PC-3 (cell line): ENCODE measurements around the gene FRMD7. TPM values are rescaled to one million over a fixed set of nuclear protein-coding genes. Genes with fewer than 3 reads are reported as not detected.

ENCODE experiments used
- ATAC-seq: fragments of 200-7000 bp; cut with Tn5 transposase; 2 replicates; pipeline ENCODE4 v1.9.1; 2020; ENCODE audit warnings: mild to moderate bottlenecking, moderate library complexity
- BruUV-seq: library from RNA; stranded (reverse); fragments of 400-500 nt; replicated peaks from 2 replicates; lab custom pipeline; 2021; lab: Mats Ljungman, UMichigan
- CTCF ChIA-PET: fragments of 300-600 bp; sonication (Branson Sonifier 250); formaldehyde crosslinking; loops from one replicate; lab custom pipeline; 2022; ENCODE audit warnings: antibody characterized with exemption; lab: Charles Lee
- POLR2A ChIA-PET: fragments of 300-600 bp; sonication (Branson Sonifier 250); formaldehyde crosslinking; loops from one replicate; lab custom pipeline; 2022; ENCODE audit warnings: antibody characterized with exemption; ENCODE audit not compliant: unreplicated experiment; lab: Charles Lee
- DNase-seq: peaks from one replicate; pipeline ENCODE4 v3.0.0-alpha.2; 2015
- H2AFZ ChIP-seq: fragments of 300-600 bp; sonication (generic); 2 replicates; pipeline ENCODE4 v1.6.0; 2016; ENCODE audit warnings: antibody characterized with exemption, low read length
- H3F3A ChIP-seq: fragments of 300-600 bp; sonication (generic); one replicate; pipeline ENCODE4 v1.6.0; 2017; ENCODE audit warnings: antibody characterized with exemption, low read length, control low read depth, mild to moderate bottlenecking; ENCODE audit not compliant: unreplicated experiment
- H3K27ac ChIP-seq: fragments of 300-600 bp; sonication (generic); 2 replicates; pipeline ENCODE4 v1.5.1; 2016; ENCODE audit warnings: mild to moderate bottlenecking, low read length
- H3K27me3 ChIP-seq: fragments of 300-600 bp; sonication (generic); 2 replicates; pipeline ENCODE4 v1.6.1; 2016; ENCODE audit warnings: low read length, mixed read lengths
- H3K36me3 ChIP-seq: fragments of 300-600 bp; sonication (generic); 2 replicates; pipeline ENCODE4 v1.6.1; 2016; ENCODE audit warnings: low read depth, mixed run types, low read length, mixed read lengths
- H3K4me1 ChIP-seq: fragments of 300-600 bp; sonication (generic); 2 replicates; pipeline ENCODE4 v1.5.1; 2016; ENCODE audit warnings: low read length; ENCODE audit not compliant: insufficient read depth
- H3K4me2 ChIP-seq: fragments of 300-600 bp; sonication (generic); 2 replicates; pipeline ENCODE4 v1.6.0; 2016; ENCODE audit warnings: low read length
- H3K4me3 ChIP-seq: fragments of 300-600 bp; sonication (generic); 2 replicates; pipeline ENCODE4 v1.5.1; 2016; ENCODE audit warnings: mild to moderate bottlenecking, low read length, mixed read lengths
- H3K79me2 ChIP-seq: fragments of 300-600 bp; sonication (generic); 2 replicates; pipeline ENCODE4 v1.6.1; 2017; ENCODE audit warnings: low read length, mixed read lengths
- H3K9ac ChIP-seq: fragments of 300-600 bp; sonication (generic); 2 replicates; pipeline ENCODE4 v1.6.0; 2016; ENCODE audit warnings: mild to moderate bottlenecking, low read length
- H3K9me2 ChIP-seq: fragments of 300-600 bp; sonication (generic); replicated peaks from 2 replicates; pipeline ENCODE4 v1.6.1; 2016; ENCODE audit warnings: mixed run types, low read length, mixed read lengths
- H3K9me3 ChIP-seq: fragments of 300-600 bp; sonication (generic); 2 replicates; pipeline ENCODE4 v1.6.1; 2016; ENCODE audit warnings: low read length, mixed read lengths
- H4K20me1 ChIP-seq: fragments of 300-600 bp; sonication (generic); 2 replicates; pipeline ENCODE4 v1.6.1; 2016; ENCODE audit warnings: low read length, mixed read lengths
- EZH2 ChIP-seq: fragments of 300-600 bp; sonication (generic); IDR thresholded peaks from one replicate; pipeline ENCODE4 v1.6.1; 2017; ENCODE audit warnings: antibody characterized with exemption, mild to moderate bottlenecking, low read length; ENCODE audit not compliant: unreplicated experiment
- EZH2phosphoT487 ChIP-seq: fragments of 300-600 bp; sonication (generic); IDR thresholded peaks from 2 replicates; pipeline ENCODE4 v1.6.1; 2018; ENCODE audit warnings: mild to moderate bottlenecking, antibody characterized with exemption, low read length, borderline replicate concordance
- intact Hi-C: fragments of 100-400 bp; cut with micrococcal nuclease; formaldehyde crosslinking; loops from 2 replicates; pipeline ENCODE4 v1.9.0; 2023
- total RNA-seq: library from RNA; depleted of rRNA; stranded (reverse); fragments of >200 nt; gene quantifications from 2 replicates; pipeline ENCODE4 v1.2.3, GENCODE V29; 2014
- TF ChIP-seq, protein P1 (sequence below): fragments of 300-600 bp; sonication (generic); conservative IDR thresholded peaks from 2 replicates; pipeline ENCODE4 v1.5.1; 2017; ENCODE audit warnings: antibody characterized with exemption, low read depth, mild to moderate bottlenecking, low read length

Gene FRMD7
- total RNA-seq, 1 experiment from 2014 or later: 0.04 TPM

DNA sequence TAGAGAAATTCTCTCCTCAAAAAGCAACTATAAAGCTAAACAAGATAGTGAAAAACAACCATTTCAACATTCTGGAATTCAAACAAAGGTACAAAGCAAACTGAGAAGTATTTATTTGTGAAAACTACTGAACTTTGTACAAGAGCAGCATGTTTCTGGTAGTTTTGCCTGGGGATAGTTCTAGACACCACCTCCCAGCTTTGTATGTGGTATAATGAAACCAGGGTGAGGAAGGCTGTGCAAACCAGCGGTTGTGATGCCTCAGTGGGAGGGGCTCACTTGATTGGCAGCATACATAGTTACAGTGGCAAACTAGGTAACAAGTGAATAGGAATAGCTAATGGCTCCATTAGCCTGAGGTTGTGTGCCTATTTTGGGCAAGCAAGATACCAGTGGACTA lies 18.6 kb upstream of the FRMD7 start:
- no TSS peak for BruUV-seq
- ChIA-PET POLR2A (interaction anchor here (0.7 kb wide), 1 partner anchor 9 kb away, joined by 3 read pairs; no protein-coding TSS in a partner anchor), CTCF (no interaction called here)
- ATAC-seq (no peak), DNase-seq (no peak)
- Histone ChIP-seq H2AFZ (no peak overlapping the region), H3K4me1 (no peaks in the 10 kb centered on the region), H3K4me2 (no peak overlapping the region), H3K9me2 (no peaks in the 10 kb centered on the region), H3K79me2 (no peaks in the 10 kb centered on the region), H3K27ac (no peak overlapping the region), H3K4me3 (no peak overlapping the region), H3K27me3 (no peaks in the 10 kb centered on the region), H3K9ac (no peak overlapping the region), H3K9me3 (no peaks in the 10 kb centered on the region), H4K20me1 (no peaks in the 10 kb centered on the region), H3K36me3 (no peaks in the 10 kb centered on the region), H3F3A (no peaks in the 10 kb centered on the region)
- TF ChIP-seq, protein P1, sequence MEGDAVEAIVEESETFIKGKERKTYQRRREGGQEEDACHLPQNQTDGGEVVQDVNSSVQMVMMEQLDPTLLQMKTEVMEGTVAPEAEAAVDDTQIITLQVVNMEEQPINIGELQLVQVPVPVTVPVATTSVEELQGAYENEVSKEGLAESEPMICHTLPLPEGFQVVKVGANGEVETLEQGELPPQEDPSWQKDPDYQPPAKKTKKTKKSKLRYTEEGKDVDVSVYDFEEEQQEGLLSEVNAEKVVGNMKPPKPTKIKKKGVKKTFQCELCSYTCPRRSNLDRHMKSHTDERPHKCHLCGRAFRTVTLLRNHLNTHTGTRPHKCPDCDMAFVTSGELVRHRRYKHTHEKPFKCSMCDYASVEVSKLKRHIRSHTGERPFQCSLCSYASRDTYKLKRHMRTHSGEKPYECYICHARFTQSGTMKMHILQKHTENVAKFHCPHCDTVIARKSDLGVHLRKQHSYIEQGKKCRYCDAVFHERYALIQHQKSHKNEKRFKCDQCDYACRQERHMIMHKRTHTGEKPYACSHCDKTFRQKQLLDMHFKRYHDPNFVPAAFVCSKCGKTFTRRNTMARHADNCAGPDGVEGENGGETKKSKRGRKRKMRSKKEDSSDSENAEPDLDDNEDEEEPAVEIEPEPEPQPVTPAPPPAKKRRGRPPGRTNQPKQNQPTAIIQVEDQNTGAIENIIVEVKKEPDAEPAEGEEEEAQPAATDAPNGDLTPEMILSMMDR: no peak
- TF ChIP-seq EZH2 (no peak), EZH2phosphoT487 (no peak)
- intact Hi-C loops: no loop called here

DNA sequence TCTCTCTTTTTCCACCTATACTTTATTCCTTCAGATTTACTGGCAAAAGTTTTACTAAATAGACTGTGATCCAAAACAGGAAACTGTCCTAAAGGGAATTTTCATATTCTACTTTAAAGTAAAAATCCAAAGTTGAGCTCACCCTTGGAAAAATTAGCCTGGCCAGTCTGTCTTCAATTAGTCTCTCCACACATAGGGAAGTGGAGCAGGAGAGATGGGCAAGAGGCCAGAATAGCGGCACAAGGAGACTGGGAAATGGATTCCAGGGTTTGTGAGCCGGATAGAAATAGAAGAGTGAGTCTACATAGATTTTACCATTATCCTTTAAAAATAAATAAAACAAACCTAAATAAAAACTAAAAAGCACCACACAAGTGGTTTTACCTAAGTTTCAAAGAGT lies 16.2 kb upstream of the FRMD7 start:
- Histone ChIP-seq H3K4me3 (no peak overlapping the region), H3F3A (no peaks in the 10 kb centered on the region), H3K4me1 (no peaks in the 10 kb centered on the region), H3K27ac (no peak overlapping the region), H2AFZ (no peak overlapping the region), H3K79me2 (no peaks in the 10 kb centered on the region), H3K9me2 (no peaks in the 10 kb centered on the region), H4K20me1 (no peaks in the 10 kb centered on the region), H3K4me2 (no peak overlapping the region), H3K36me3 (no peaks in the 10 kb centered on the region), H3K9ac (no peak overlapping the region), H3K9me3 (no peaks in the 10 kb centered on the region), H3K27me3 (no peaks in the 10 kb centered on the region)
- ATAC-seq (no peak), DNase-seq (no peak)
- no TSS peak for BruUV-seq
- CTCF ChIA-PET: no interaction called here
- intact Hi-C loops: no loop called here
- POLR2A ChIA-PET: no interaction called here
- no peak for TF ChIP-seq EZH2
- TF ChIP-seq, protein P1: no peak
- no peak for TF ChIP-seq EZH2phosphoT487

DNA sequence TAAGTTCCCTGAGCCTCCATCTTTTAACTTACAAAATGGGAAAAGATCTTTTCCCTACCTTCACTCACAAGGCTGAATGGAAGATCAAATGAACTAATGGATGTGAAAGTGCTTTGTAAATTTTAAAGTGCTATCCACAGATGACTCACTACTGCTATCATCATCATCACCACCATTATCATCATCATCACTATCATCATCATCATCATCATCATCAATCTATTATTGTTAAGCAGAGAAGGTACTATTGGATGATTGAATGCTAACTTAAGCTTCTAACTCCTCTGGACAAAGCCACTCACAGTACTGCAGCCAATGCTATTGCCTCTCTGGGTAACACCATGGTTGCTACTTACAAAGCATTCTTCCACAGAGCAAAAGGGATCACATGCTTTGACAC lies 1.9 kb downstream of the FRMD7 start:
- no TSS peak for BruUV-seq
- no peaks in the 10 kb centered on the region for H3K27me3 ChIP-seq
- ATAC-seq: no peak
- no peaks in the 10 kb centered on the region for H3K79me2 ChIP-seq
- intact Hi-C loops: no loop called here
- CTCF ChIA-PET: no interaction called here
- H4K20me1 ChIP-seq: no peaks in the 10 kb centered on the region
- no peak overlapping the region for H3K4me3 ChIP-seq
- H2AFZ ChIP-seq: no peak overlapping the region
- no peaks in the 10 kb centered on the region for H3K9me3 ChIP-seq
- no peaks in the 10 kb centered on the region for H3F3A ChIP-seq
- TF ChIP-seq EZH2phosphoT487 (no peak), EZH2 (no peak)
- TF ChIP-seq, protein P1: no peak
- H3K9ac ChIP-seq: no peak overlapping the region
- POLR2A ChIA-PET: no interaction called here
- no peak overlapping the region for H3K4me2 ChIP-seq
- H3K4me1 ChIP-seq: peaks cover 3% of the 10 kb centered on the region; the same call in 1 of the 2 replicates
- no peak for DNase-seq
- no peaks in the 10 kb centered on the region for H3K36me3 ChIP-seq
- no peak overlapping the region for H3K27ac ChIP-seq
- H3K9me2 ChIP-seq: no peaks in the 10 kb centered on the region
